HEK293 (cell line): Measurements from ENCODE around the gene RPS19BP1.

Experiments used
- GLIS1 ChIP-seq: fragments of 450-650 bp; formaldehyde crosslinking; IDR thresholded peaks from 2 replicates; pipeline ENCODE4 v1.5.1; 2016; ENCODE audit warnings: missing biosample characterization, missing genetic modification characterization
- OSR2 ChIP-seq: fragments of 450-650 bp; formaldehyde crosslinking; IDR thresholded peaks from 2 replicates; pipeline ENCODE4 v1.5.1; 2016; ENCODE audit warnings: missing biosample characterization, missing genetic modification characterization
- ZBTB6 ChIP-seq: fragments of 450-650 bp; formaldehyde crosslinking; IDR thresholded peaks from 2 replicates; pipeline ENCODE4 v1.5.1; 2017; ENCODE audit warnings: missing biosample characterization, missing genetic modification characterization
- ZNF214 ChIP-seq: fragments of 450-650 bp; formaldehyde crosslinking; IDR thresholded peaks from 2 replicates; pipeline ENCODE4 v1.5.1; 2017; ENCODE audit warnings: missing biosample characterization, mild to moderate bottlenecking, missing genetic modification characterization, borderline replicate concordance
- ZNF544 ChIP-seq: fragments of 450-650 bp; formaldehyde crosslinking; IDR thresholded peaks from 2 replicates; pipeline ENCODE4 v1.5.0; 2017; ENCODE audit warnings: missing biosample characterization, missing genetic modification characterization
- ZNF692 ChIP-seq: fragments of 450-650 bp; formaldehyde crosslinking; IDR thresholded peaks from 2 replicates; pipeline ENCODE4 v1.5.1; 2016; ENCODE audit warnings: missing biosample characterization, missing genetic modification characterization

Gene RPS19BP1

GRCh38 chr22:39479254-39479653 lies 53.3 kb downstream of the RPS19BP1 start (continued):
- TF ChIP-seq ZNF692 (no peak), GLIS1 (tag by site-specific recombination) (no peak), ZNF544 (no peak), OSR2 (no peak), ZNF214 (no peak), ZBTB6 (tag by site-specific recombination) (no peak)
